Mucosa of stomach (tissue), 1 donor: ENCODE data around the gene MGRN1.

Experiments
- H3K27me3 ChIP-seq: one replicate; pipeline ENCODE4 v1.7.0; 2013; ENCODE audit warnings: mild to moderate bottlenecking, low read length; ENCODE audit not compliant: control insufficient read depth, insufficient read depth
- H3K36me3 ChIP-seq: one replicate; pipeline ENCODE4 v1.7.0; 2013; ENCODE audit warnings: low read length; ENCODE audit not compliant: control insufficient read depth, insufficient read depth
- H3K4me1 ChIP-seq: one replicate; pipeline ENCODE4 v1.7.0; 2013; ENCODE audit warnings: mild to moderate bottlenecking, low read length; ENCODE audit not compliant: control insufficient read depth, insufficient read depth
- H3K4me3 ChIP-seq: one replicate; pipeline ENCODE4 v1.7.0; 2013; ENCODE audit warnings: low read length
- H3K9ac ChIP-seq: one replicate; pipeline ENCODE4 v1.7.0; 2013; ENCODE audit warnings: mild to moderate bottlenecking, low read length, moderate library complexity
- H3K9me3 ChIP-seq: one replicate; pipeline ENCODE4 v1.7.0; 2013; ENCODE audit warnings: mild to moderate bottlenecking, low read length, moderate library complexity; ENCODE audit not compliant: control insufficient read depth
- donor health status: Pancreatic carcinoma.

The MGRN1 gene

GRCh38 chr16:4634768-4635167 is 10.1 kb downstream of the MGRN1 start:
- no peaks in the 10 kb centered on the region for H3K4me1 ChIP-seq
- no peaks in the 10 kb centered on the region for H3K27me3 ChIP-seq
- no peaks in the 10 kb centered on the region for H3K36me3 ChIP-seq
- no peak overlapping the region for H3K9ac ChIP-seq
- H3K9me3 ChIP-seq = no peaks in the 10 kb centered on the region
- H3K4me3 ChIP-seq = no peak overlapping the region

DNA sequence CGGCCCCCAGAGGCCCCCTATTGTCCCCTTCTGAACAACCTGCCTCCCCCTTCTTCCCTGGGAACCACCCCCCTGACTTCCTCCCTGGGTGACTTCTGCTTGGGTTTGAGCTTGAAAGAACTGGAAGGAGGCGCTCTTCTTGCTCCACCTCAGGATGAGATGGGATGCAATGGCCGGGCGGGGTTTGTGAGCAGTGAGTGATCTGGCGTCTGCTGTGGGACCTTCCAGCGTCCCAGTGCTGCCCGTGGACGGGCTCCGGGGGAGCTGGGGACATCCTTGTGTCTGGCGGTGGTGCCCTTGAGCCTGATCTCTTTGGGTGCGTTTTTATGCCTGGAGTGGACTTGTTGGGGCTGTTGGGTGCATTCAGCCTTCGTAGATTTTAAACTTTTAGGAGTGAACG is 11.6 kb downstream of the MGRN1 start:
- Histone ChIP-seq H3K36me3 (no peaks in the 10 kb centered on the region), H3K9me3 (no peaks in the 10 kb centered on the region), H3K4me3 (no peak overlapping the region), H3K4me1 (peaks cover 14% of the 10 kb centered on the region), H3K27me3 (no peaks in the 10 kb centered on the region), H3K9ac (no peak overlapping the region)

GRCh38 chr16:4637501-4638166 is 13.0 kb downstream of the MGRN1 start:
- Histone ChIP-seq H3K9me3 (no peaks in the 10 kb centered on the region), H3K36me3 (no peaks in the 10 kb centered on the region), H3K4me1 (peaks cover 14% of the 10 kb centered on the region), H3K9ac (no peak overlapping the region), H3K4me3 (no peak overlapping the region), H3K27me3 (no peaks in the 10 kb centered on the region)

DNA sequence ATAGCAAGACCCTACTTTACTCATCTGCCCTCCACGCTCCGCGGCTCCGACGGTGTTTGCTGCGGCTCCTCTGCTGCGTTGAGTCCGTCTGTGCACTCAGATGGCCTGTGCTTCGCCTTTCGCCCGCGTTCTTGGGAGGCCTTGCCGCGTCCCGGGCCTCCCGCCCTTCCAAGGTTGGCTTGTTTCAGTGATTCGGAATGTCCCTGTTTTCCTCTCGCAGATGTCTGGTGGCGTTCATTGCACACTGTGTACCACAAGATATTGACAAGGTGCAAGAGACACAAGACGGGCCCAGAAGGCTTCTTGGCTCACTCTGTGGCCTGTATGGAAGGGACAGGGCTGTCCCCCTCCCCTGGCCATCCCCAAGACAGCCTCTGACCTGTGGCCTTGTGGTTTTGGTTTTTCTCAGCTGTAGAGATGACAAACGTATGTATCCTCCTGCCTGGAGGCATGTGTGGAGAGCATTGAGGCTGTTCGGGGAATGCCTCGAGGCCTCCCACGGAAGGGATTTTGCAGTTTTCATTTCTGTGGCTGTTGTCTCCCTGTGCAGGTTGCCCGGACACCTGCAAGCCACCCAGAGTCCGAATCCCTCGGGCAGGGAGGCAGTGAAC is 15.4 kb downstream of the MGRN1 start:
- peaks cover 14% of the 10 kb centered on the region for H3K4me1 ChIP-seq
- H3K9ac ChIP-seq = no peak overlapping the region
- no peaks in the 10 kb centered on the region for H3K36me3 ChIP-seq
- H3K4me3 ChIP-seq = no peak overlapping the region
- H3K9me3 ChIP-seq = no peaks in the 10 kb centered on the region
- H3K27me3 ChIP-seq = no peaks in the 10 kb centered on the region

DNA sequence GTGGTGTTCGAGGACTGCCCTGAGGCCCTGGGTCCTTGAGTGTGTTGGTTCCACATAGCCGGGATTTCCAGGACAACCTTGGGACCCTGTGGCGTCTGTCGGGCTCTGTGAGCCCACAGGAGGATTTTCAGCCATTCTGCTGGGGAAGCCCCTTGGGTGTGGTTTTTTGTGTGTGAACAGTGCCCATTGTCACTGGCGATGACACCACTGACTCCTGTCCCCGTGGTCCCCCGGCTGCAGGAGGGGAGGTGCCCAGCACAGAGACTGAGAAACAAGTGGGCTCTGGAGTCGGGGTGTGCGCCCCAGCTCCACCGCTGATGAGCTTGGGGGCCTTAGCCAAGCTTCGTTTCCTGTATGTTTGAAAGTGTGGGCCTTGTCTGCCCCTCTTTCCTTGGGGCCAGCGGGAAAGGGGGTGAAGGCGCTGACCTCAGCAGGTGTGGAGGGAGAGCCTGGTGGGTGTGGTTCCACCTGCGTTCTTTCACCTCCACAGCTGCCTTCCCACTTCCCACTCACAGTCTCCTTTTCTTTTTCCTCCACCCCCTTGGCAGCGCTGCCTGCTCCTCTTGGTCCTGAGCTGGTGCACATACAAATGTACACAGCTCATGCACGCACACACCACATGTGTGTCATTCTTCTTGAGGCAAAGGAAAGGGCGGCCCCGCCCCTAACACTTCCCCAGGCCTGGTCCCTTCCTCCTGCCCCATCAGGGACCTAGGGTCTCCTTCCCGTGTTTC is 16.1 kb downstream of the MGRN1 start:
- H3K36me3 ChIP-seq = no peaks in the 10 kb centered on the region
- H3K9me3 ChIP-seq = no peaks in the 10 kb centered on the region
- peaks cover 14% of the 10 kb centered on the region for H3K4me1 ChIP-seq
- H3K9ac ChIP-seq = no peak overlapping the region
- H3K4me3 ChIP-seq = no peak overlapping the region
- H3K27me3 ChIP-seq = no peaks in the 10 kb centered on the region

- H3K9me3 ChIP-seq = no peaks in the 10 kb centered on the region
- H3K9ac ChIP-seq = no peak overlapping the region
- peaks cover 14% of the 10 kb centered on the region for H3K4me1 ChIP-seq
- H3K4me3 ChIP-seq = no peak overlapping the region
- H3K27me3 ChIP-seq = no peaks in the 10 kb centered on the region
- no peaks in the 10 kb centered on the region for H3K36me3 ChIP-seq
Measured at GRCh38 chr16:4641306-4641687, 16.7 kb downstream of the MGRN1 start.

DNA sequence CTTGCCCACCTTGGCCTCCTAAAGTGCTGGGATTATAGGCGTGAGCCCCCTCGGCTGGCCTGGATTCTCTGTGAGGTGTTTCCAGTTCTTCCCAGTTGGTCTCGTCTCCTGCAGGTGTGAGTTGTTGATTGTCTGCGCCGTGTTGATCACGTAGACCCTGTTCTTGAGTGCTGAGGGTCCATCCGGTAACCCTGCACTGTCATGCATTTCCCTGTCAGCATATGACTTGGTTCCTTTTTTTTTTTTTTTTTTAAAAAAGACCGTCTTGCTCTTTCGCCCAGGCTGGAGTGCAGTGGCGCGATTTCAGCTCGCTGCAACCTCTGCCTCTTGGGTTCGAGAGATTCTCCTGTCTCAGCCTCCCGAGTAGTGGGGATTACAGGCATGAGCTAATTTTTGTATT is 17.3 kb downstream of the MGRN1 start:
- Histone ChIP-seq H3K9ac (no peak overlapping the region), H3K4me3 (no peak overlapping the region), H3K36me3 (no peaks in the 10 kb centered on the region), H3K9me3 (no peaks in the 10 kb centered on the region), H3K4me1 (peaks cover 14% of the 10 kb centered on the region), H3K27me3 (no peaks in the 10 kb centered on the region)

DNA sequence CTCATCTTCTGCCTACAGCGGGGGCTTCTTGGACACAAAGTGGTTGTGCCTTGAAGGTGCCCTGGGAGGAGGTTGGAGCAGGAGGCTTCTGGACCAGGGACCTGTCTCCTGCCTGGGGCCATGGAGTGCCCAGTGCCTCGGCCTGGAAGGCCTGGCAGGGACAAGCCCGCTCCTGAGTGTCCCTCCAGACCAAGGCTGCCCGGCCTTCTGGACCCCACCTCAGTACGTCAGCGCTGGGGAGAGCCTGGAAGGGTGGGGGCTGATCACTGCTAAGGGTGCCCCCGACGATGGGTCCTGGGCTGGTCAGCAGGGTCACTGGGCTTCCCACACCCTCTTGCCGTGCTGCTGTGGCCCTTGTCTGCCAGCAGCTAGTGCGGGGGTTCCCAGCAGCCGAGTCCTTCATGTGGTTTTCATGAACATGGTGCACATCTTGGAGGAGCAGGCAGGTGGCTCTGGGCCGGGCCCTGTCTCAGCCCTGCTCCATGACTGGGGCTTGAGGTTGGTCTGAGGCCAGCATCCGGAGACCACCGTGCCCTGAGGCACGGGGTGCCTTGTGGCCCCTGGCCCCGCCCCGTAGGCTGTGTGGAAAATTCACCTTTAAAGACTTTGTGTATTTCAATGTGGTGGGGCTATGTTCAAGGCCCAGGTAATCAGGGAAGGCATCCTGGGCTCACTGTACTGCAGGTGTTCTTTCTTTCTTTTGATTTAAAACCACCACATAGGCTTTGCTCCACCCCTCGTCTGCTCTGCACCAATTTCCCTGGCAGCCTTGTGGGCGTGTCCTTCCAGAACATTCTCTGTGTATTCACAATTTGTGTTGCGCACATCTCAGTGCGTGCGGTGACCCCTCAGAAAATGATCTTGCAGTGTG is 22.4 kb downstream of the MGRN1 start:
- no peaks in the 10 kb centered on the region for H3K27me3 ChIP-seq
- H3K9me3 ChIP-seq = no peaks in the 10 kb centered on the region
- peaks cover 6% of the 10 kb centered on the region for H3K4me1 ChIP-seq
- no peaks in the 10 kb centered on the region for H3K36me3 ChIP-seq
- H3K9ac ChIP-seq = no peak overlapping the region
- H3K4me3 ChIP-seq = no peak overlapping the region

DNA sequence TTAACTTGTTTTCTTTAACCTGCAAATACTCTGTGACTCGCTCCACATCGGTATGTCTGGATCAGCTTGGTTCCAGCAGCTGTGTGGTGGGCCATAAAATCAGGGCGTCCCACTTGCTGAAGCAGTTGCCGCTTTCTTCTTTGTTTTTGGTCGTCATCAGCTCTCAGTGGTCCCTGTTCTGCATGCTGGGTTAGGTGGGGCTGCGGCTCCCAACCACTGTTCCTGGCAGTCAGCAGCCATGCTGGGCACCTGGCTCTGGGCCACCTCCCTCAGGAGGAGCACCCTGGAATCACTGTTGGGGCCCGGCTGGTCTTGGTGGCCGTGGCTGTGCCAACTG is 23.0 kb downstream of the MGRN1 start:
- H3K36me3 ChIP-seq = no peaks in the 10 kb centered on the region
- no peak overlapping the region for H3K9ac ChIP-seq
- no peaks in the 10 kb centered on the region for H3K27me3 ChIP-seq

GRCh38 chr16:4648917-4649316 is 24.3 kb downstream of the MGRN1 start:
- H3K36me3 ChIP-seq = no peaks in the 10 kb centered on the region
- H3K4me1 ChIP-seq = peaks cover 18% of the 10 kb centered on the region
- no peaks in the 10 kb centered on the region for H3K27me3 ChIP-seq
- no peaks in the 10 kb centered on the region for H3K9me3 ChIP-seq
- no peak overlapping the region for H3K4me3 ChIP-seq
- no peak overlapping the region for H3K9ac ChIP-seq

More for the DNA sequence above, 23.0 kb downstream of the MGRN1 start:
- peaks cover 6% of the 10 kb centered on the region for H3K4me1 ChIP-seq
- no peaks in the 10 kb centered on the region for H3K9me3 ChIP-seq
- H3K4me3 ChIP-seq = no peak overlapping the region

- Histone ChIP-seq H3K27me3 (no peaks in the 10 kb centered on the region), H3K9ac (no peak overlapping the region), H3K4me3 (no peak overlapping the region), H3K9me3 (no peaks in the 10 kb centered on the region), H3K36me3 (no peaks in the 10 kb centered on the region), H3K4me1 (peaks cover 28% of the 10 kb centered on the region)
Measured at GRCh38 chr16:4649744-4650442, 25.3 kb downstream of the MGRN1 start.
